Astrocyte (in vitro differentiated cells and primary cell): Measurements from ENCODE around the gene DNAL4. TPM values are rescaled to one million over a fixed set of nuclear protein-coding genes. Genes with fewer than 3 reads are reported as not detected.

Experiments
- DNase-seq: peaks from one replicate; pipeline ENCODE4 v3.0.0-alpha.2; 2010; ENCODE audit warnings: low read depth
- FAIRE-seq: peaks from 2 replicates; lab custom pipeline; 2011; peaks lifted over from hg19 to GRCh38; lab: Jason Lieb, UNC
- H2AFZ ChIP-seq: 2 replicates; pipeline ENCODE4 v1.6.0; 2012; ENCODE audit warnings: low read depth, low read length, inconsistent platforms
- H3K27ac ChIP-seq: 2 replicates; pipeline ENCODE4 v1.5.1; 2011; ENCODE audit warnings: low read depth, low read length, inconsistent platforms
- H3K27me3 ChIP-seq: 2 replicates; pipeline ENCODE4 v1.6.0; 2011; ENCODE audit warnings: low read length, inconsistent platforms; ENCODE audit not compliant: insufficient read depth
- H3K36me3 ChIP-seq: 2 replicates; pipeline ENCODE4 v1.5.1; 2011; ENCODE audit warnings: low read length, inconsistent platforms; ENCODE audit not compliant: insufficient read depth
- H3K4me1 ChIP-seq: 2 replicates; pipeline ENCODE4 v1.5.1; 2011; ENCODE audit warnings: low read length, inconsistent platforms; ENCODE audit not compliant: insufficient read depth
- H3K4me2 ChIP-seq: 2 replicates; pipeline ENCODE4 v1.6.0; 2012; ENCODE audit warnings: low read length, inconsistent platforms
- H3K4me3 ChIP-seq: 2 replicates; pipeline ENCODE4 v1.5.1; 2011; ENCODE audit warnings: low read depth, mild to moderate bottlenecking, low read length, inconsistent platforms; ENCODE audit not compliant: insufficient read depth
- H3K79me2 ChIP-seq: 2 replicates; pipeline ENCODE4 v1.6.0; 2012; ENCODE audit warnings: mild to moderate bottlenecking, low read length, inconsistent platforms; ENCODE audit not compliant: insufficient read depth
- H3K9ac ChIP-seq: 2 replicates; pipeline ENCODE4 v1.6.0; 2012; ENCODE audit warnings: mild to moderate bottlenecking, low read length, inconsistent platforms
- H3K9me3 ChIP-seq: 2 replicates; pipeline ENCODE4 v1.5.1; 2012; ENCODE audit warnings: low read depth, mild to moderate bottlenecking, low read length, inconsistent platforms; ENCODE audit not compliant: insufficient read depth
- H4K20me1 ChIP-seq: 2 replicates; pipeline ENCODE4 v1.6.0; 2012; ENCODE audit warnings: low read length, inconsistent platforms; ENCODE audit not compliant: insufficient read depth
- H3K27ac Mint-ChIP-seq: one replicate; pipeline ENCODE4 v1.8.0; 2021; ENCODE audit warnings: mild to moderate bottlenecking, mixed read lengths; ENCODE audit not compliant: unreplicated experiment
- H3K27me3 Mint-ChIP-seq: one replicate; pipeline ENCODE4 v1.8.0; 2021; ENCODE audit warnings: low read depth, mixed read lengths; ENCODE audit not compliant: unreplicated experiment
- H3K36me3 Mint-ChIP-seq: one replicate; pipeline ENCODE4 v1.8.0; 2021; ENCODE audit warnings: low read depth, mixed read lengths; ENCODE audit not compliant: unreplicated experiment
- H3K4me1 Mint-ChIP-seq: one replicate; pipeline ENCODE4 v1.8.0; 2021; ENCODE audit warnings: low read depth, mixed read lengths; ENCODE audit not compliant: unreplicated experiment
- H3K4me3 Mint-ChIP-seq: one replicate; pipeline ENCODE4 v1.8.0; 2021; ENCODE audit warnings: mild to moderate bottlenecking, moderate library complexity, mixed read lengths; ENCODE audit not compliant: unreplicated experiment
- H3K9me3 Mint-ChIP-seq: one replicate; pipeline ENCODE4 v1.8.0; 2021; ENCODE audit warnings: mild to moderate bottlenecking, mixed read lengths; ENCODE audit not compliant: unreplicated experiment
- EZH2 ChIP-seq: IDR thresholded peaks from 2 replicates; pipeline ENCODE4 v1.6.1; 2012; ENCODE audit warnings: mild to moderate bottlenecking, low read length, inconsistent platforms; ENCODE audit not compliant: insufficient read depth
- total RNA-seq: library from RNA; stranded (reverse); gene quantifications from 2 replicates; pipeline ENCODE4 v1.2.1, GENCODE V29; 2021
- TF ChIP-seq, protein P1 (sequence below): IDR thresholded peaks from 2 replicates; pipeline ENCODE4 v1.5.1; 2011; ENCODE audit warnings: low read depth, mild to moderate bottlenecking, inconsistent platforms, low read length, moderate library complexity; ENCODE audit not compliant: insufficient read depth

DNAL4 gene
- total RNA-seq, 1 donor from 2014 or later: 12.8 TPM

GRCh38 chr22:38734421-38735100 is 59.4 kb downstream of the DNAL4 start:
- no peak overlapping the region for H3K4me2 ChIP-seq
- Mint-ChIP-seq H3K4me1 (peaks cover 7% of the 10 kb centered on the region), H3K27ac (no peak overlapping the region), H3K4me3 (peak overlapping the region; percentile 50), H3K36me3 (peaks cover 20% of the 10 kb centered on the region), H3K27me3 (no peaks in the 10 kb centered on the region), H3K9me3 (no peaks in the 10 kb centered on the region)
- FAIRE-seq (no peak), DNase-seq (no peak)
- H3K36me3 ChIP-seq: peaks cover 25% of the 10 kb centered on the region
- no peaks in the 10 kb centered on the region for H3K79me2 ChIP-seq
- no peak overlapping the region for H3K27ac ChIP-seq
- TF ChIP-seq, protein P1, sequence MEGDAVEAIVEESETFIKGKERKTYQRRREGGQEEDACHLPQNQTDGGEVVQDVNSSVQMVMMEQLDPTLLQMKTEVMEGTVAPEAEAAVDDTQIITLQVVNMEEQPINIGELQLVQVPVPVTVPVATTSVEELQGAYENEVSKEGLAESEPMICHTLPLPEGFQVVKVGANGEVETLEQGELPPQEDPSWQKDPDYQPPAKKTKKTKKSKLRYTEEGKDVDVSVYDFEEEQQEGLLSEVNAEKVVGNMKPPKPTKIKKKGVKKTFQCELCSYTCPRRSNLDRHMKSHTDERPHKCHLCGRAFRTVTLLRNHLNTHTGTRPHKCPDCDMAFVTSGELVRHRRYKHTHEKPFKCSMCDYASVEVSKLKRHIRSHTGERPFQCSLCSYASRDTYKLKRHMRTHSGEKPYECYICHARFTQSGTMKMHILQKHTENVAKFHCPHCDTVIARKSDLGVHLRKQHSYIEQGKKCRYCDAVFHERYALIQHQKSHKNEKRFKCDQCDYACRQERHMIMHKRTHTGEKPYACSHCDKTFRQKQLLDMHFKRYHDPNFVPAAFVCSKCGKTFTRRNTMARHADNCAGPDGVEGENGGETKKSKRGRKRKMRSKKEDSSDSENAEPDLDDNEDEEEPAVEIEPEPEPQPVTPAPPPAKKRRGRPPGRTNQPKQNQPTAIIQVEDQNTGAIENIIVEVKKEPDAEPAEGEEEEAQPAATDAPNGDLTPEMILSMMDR: no peak
- no peak for TF ChIP-seq EZH2
- no peak overlapping the region for H3K9ac ChIP-seq
- H3K9me3 ChIP-seq: no peaks in the 10 kb centered on the region
- H4K20me1 ChIP-seq: peaks cover 38% of the 10 kb centered on the region
- no peak overlapping the region for H3K4me3 ChIP-seq
- peaks cover 3% of the 10 kb centered on the region for H3K4me1 ChIP-seq
- no peak overlapping the region for H2AFZ ChIP-seq
- no peaks in the 10 kb centered on the region for H3K27me3 ChIP-seq

DNA sequence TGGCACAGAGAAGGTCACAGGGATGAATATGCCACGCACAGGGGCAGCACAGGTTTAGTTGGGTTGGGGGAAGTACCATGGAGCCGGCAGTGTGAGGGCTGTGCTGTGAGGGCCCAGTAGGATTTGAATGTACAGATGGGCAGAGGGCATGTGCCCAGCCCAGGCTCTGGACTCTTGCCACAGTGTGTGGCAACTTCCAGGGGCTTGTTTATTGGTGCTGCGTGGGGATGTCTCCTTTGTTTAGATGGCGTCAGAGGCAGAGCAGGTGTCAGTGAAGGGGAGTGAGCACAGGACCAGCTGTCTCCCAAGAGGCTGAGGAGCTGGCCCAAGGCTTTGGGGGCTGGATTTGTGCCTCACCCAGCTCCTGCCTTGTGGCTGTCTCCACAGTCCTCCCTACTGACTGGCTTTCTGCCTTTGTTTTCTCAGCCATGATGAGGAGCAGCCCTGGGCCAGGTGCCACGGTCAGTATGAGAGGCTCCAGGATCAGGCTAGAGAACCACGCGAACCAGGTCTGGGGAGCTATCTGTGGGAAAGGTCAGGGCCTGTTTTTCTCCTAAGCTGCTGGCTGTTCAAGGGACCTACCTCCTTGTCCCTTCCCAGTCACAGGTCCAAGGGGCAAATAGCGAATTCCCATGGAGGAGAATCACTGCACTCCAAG is 60.1 kb downstream of the DNAL4 start:
- TF ChIP-seq, protein P1: no peak
- TF ChIP-seq EZH2: no peak
- H3K27me3 Mint-ChIP-seq: no peaks in the 10 kb centered on the region
- DNase-seq: no peak
- H3K9me3 Mint-ChIP-seq: no peaks in the 10 kb centered on the region
- Histone ChIP-seq H3K4me2 (no peak overlapping the region), H3K36me3 (peaks cover 23% of the 10 kb centered on the region), H3K27me3 (no peaks in the 10 kb centered on the region), H3K9ac (no peak overlapping the region), H3K9me3 (no peaks in the 10 kb centered on the region), H3K27ac (no peak overlapping the region), H3K4me1 (peaks cover 3% of the 10 kb centered on the region), H3K4me3 (no peak overlapping the region), H3K79me2 (no peaks in the 10 kb centered on the region), H2AFZ (no peak overlapping the region), H4K20me1 (peaks cover 38% of the 10 kb centered on the region)
- peaks cover 7% of the 10 kb centered on the region for H3K4me1 Mint-ChIP-seq
- no peak overlapping the region for H3K4me3 Mint-ChIP-seq
- no peak for FAIRE-seq
- H3K36me3 Mint-ChIP-seq: peaks cover 20% of the 10 kb centered on the region
- H3K27ac Mint-ChIP-seq: no peak overlapping the region

- Histone ChIP-seq H3K4me2 (no peak overlapping the region), H3K27ac (no peak overlapping the region), H2AFZ (no peak overlapping the region), H3K36me3 (peaks cover 19% of the 10 kb centered on the region), H3K79me2 (no peaks in the 10 kb centered on the region), H3K4me3 (no peak overlapping the region), H3K9ac (no peak overlapping the region), H3K9me3 (no peaks in the 10 kb centered on the region), H3K4me1 (peaks cover 3% of the 10 kb centered on the region), H3K27me3 (no peaks in the 10 kb centered on the region), H4K20me1 (peaks cover 38% of the 10 kb centered on the region)
- TF ChIP-seq, protein P1: peak; percentile 74
- no peak for TF ChIP-seq EZH2
- Mint-ChIP-seq H3K4me3 (no peak overlapping the region), H3K27ac (peak overlapping the region; percentile 18), H3K36me3 (peaks cover 18% of the 10 kb centered on the region), H3K9me3 (no peaks in the 10 kb centered on the region), H3K4me1 (peaks cover 7% of the 10 kb centered on the region), H3K27me3 (no peaks in the 10 kb centered on the region)
- DNase-seq: no peak
- no peak for FAIRE-seq
Measured at GRCh38 chr22:38733329-38733723, 60.6 kb downstream of the DNAL4 start.
